ENCODE measurements around the gene SIRT7. TPM values are rescaled to one million over a fixed set of nuclear protein-coding genes. Genes with fewer than 3 reads are reported as not detected.

The SIRT7 gene
- total RNA-seq, 3 donors from 2014 or later (not counting 1 experiment from before 2014, with no cell fraction given), result 75.8 to 102 (median 94.9) TPM

GRCh38 chr17:81907219-81908145 is 10.5 kb downstream of the SIRT7 start:
- Histone ChIP-seq H3K36me3 (ENCODE audit: control insufficient read depth, insufficient read depth, low read length) (peaks cover 26% of the 10 kb centered on the region), H3K9me3 (ENCODE audit: control insufficient read depth, insufficient read depth, low read length) (no peaks in the 10 kb centered on the region), H3K27me3 (ENCODE audit: control insufficient read depth, insufficient read depth, low read length) (peaks cover 3% of the 10 kb centered on the region), H3K4me1 (ENCODE audit: control insufficient read depth, insufficient read depth, low read length) (peaks cover 18% of the 10 kb centered on the region), H3K27ac (ENCODE audit: low read length) (no peak overlapping the region), H3K4me3 (ENCODE audit: low read length) (no peak overlapping the region)
- no peak overlapping the region for H3K27ac Mint-ChIP-seq
- no peaks in the 10 kb centered on the region for H3K36me3 Mint-ChIP-seq
- DNase-seq (no peak), ATAC-seq (no peak)
- no peaks in the 10 kb centered on the region for H3K27me3 Mint-ChIP-seq (ENCODE audit: low read depth in 2 of 2)
- no peak overlapping the region for H3K4me3 Mint-ChIP-seq
- TF ChIP-seq, protein P1, sequence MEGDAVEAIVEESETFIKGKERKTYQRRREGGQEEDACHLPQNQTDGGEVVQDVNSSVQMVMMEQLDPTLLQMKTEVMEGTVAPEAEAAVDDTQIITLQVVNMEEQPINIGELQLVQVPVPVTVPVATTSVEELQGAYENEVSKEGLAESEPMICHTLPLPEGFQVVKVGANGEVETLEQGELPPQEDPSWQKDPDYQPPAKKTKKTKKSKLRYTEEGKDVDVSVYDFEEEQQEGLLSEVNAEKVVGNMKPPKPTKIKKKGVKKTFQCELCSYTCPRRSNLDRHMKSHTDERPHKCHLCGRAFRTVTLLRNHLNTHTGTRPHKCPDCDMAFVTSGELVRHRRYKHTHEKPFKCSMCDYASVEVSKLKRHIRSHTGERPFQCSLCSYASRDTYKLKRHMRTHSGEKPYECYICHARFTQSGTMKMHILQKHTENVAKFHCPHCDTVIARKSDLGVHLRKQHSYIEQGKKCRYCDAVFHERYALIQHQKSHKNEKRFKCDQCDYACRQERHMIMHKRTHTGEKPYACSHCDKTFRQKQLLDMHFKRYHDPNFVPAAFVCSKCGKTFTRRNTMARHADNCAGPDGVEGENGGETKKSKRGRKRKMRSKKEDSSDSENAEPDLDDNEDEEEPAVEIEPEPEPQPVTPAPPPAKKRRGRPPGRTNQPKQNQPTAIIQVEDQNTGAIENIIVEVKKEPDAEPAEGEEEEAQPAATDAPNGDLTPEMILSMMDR (IDR thresholded peaks at IDR 0.05), result no peak
- 96% methylated on average over 26 of the region's 26 CpGs for WGBS (ENCODE audit: insufficient coverage)
- intact Hi-C loops (cut with micrococcal nuclease), result no loop called here
- H3K9me3 Mint-ChIP-seq, result no peaks in the 10 kb centered on the region
- peaks cover 0 to 15% of the 10 kb centered on the region in 2 donors for H3K4me1 Mint-ChIP-seq

DNA sequence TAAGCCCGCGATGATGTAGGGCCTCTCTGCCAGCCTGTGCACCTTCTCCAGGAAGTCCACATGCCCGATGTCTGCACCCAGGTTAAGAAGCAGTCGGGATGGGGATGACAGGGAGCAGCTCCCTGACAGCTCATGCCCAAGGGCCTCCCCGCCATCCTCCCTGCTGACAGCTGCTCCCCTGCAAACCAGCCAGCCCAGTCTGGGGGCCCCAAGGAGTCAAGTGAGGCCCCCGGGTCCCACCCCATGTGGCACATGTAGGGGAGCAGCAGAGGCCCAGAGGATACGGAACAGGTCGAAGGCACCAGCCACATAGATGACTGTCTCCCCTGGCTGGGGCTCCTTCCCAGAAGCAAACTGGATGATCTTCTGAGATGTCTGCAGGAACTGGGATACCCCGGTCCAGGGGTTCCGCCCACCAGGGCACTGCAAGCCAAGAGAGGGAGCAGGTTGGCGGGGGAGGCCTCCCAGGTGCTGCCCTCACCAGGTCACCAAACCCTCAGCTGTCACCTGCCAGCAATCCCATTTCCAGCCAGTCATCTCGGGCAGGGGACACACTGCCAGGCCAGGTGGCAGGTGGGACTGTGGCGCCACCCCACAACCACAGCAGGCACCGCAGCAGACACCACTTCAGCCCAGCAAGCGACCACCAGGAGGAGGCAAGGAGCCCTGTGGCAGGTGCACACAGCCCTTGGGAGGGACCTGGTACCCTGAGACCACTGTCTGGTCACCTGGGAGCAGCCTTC is 11.3 kb downstream of the SIRT7 start:
- no peak for DNase-seq
- no peak overlapping the region for H3K4me3 ChIP-seq (ENCODE audit: low read length)
- Mint-ChIP-seq H3K4me1 (peaks cover 0 to 12% of the 10 kb centered on the region in 2 donors), H3K27me3 (ENCODE audit: low read depth in 2 of 2) (no peaks in the 10 kb centered on the region), H3K36me3 (no peaks in the 10 kb centered on the region), H3K27ac (no peak overlapping the region), H3K9me3 (no peaks in the 10 kb centered on the region), H3K4me3 (no peak overlapping the region)
- no peak overlapping the region for H3K27ac ChIP-seq (ENCODE audit: low read length)
- H3K4me1 ChIP-seq (ENCODE audit: control insufficient read depth, insufficient read depth, low read length), result peaks cover 17% of the 10 kb centered on the region
- WGBS (ENCODE audit: insufficient coverage), result 94% methylated on average over 15 of the region's 15 CpGs
- no peaks in the 10 kb centered on the region for H3K9me3 ChIP-seq (ENCODE audit: control insufficient read depth, insufficient read depth, low read length)
- TF ChIP-seq, protein P1 (IDR thresholded peaks at IDR 0.05), result no peak
- intact Hi-C loops (cut with micrococcal nuclease), result no loop called here
- peaks cover 22% of the 10 kb centered on the region for H3K36me3 ChIP-seq (ENCODE audit: control insufficient read depth, insufficient read depth, low read length)
- peaks cover 5% of the 10 kb centered on the region for H3K27me3 ChIP-seq (ENCODE audit: control insufficient read depth, insufficient read depth, low read length)
- no peak for ATAC-seq

DNA sequence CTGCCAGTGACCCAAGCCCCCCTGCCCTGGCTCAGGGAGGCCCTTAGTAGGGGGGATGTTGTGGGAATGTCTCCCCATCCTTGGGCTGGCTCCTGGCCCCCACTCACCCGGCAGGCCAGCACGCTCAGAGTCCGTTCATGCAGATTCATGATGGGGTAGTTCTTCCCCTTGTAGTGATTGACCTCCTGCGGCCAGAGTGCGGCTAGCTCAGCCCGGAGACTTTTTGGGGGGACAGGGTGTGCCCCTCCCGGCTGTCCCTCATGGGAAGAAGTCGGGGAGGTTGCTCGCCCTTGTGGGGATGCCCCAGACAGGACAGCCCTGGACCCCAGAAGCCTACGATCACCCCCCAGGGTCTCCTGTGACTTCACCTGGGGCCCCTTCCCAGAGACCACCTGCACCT is 12.0 kb downstream of the SIRT7 start:
- Histone ChIP-seq H3K4me1 (ENCODE audit: control insufficient read depth, insufficient read depth, low read length) (peaks cover 18% of the 10 kb centered on the region), H3K36me3 (ENCODE audit: control insufficient read depth, insufficient read depth, low read length) (peaks cover 22% of the 10 kb centered on the region), H3K27me3 (ENCODE audit: control insufficient read depth, insufficient read depth, low read length) (peaks cover 8% of the 10 kb centered on the region), H3K4me3 (ENCODE audit: low read length) (no peak overlapping the region), H3K27ac (ENCODE audit: low read length) (no peak overlapping the region), H3K9me3 (ENCODE audit: control insufficient read depth, insufficient read depth, low read length) (no peaks in the 10 kb centered on the region)
- intact Hi-C loops (cut with micrococcal nuclease), result no loop called here
- TF ChIP-seq, protein P1 (IDR thresholded peaks at IDR 0.05), result no peak
- Mint-ChIP-seq H3K27me3 (ENCODE audit: low read depth in 2 of 2) (peaks cover 3% of the 10 kb centered on the region in 2 donors), H3K9me3 (no peaks in the 10 kb centered on the region), H3K4me1 (peaks cover 0 to 10% of the 10 kb centered on the region in 2 donors), H3K36me3 (no peaks in the 10 kb centered on the region), H3K27ac (no peak overlapping the region), H3K4me3 (no peak overlapping the region)
- WGBS (ENCODE audit: insufficient coverage), result 95% methylated on average over 10 of the region's 10 CpGs
- no peak for DNase-seq
- no peak for ATAC-seq
